H1 (cell line): Measurements from ENCODE around the gene HLA-DQA1. TPM values are rescaled to one million over a fixed set of nuclear protein-coding genes. Genes with fewer than 3 reads are reported as not detected.

Experiments used
- CTCF ChIA-PET: fragments of 300-600 bp; sonication (Branson Sonifier 250); formaldehyde crosslinking; loops from one replicate; lab custom pipeline; 2021; ENCODE audit not compliant: partially characterized antibody; lab: Charles Lee
- POLR2A ChIA-PET: fragments of 300-600 bp; sonication (Branson Sonifier 250); formaldehyde crosslinking; loops from one replicate; lab custom pipeline; 2021; ENCODE audit warnings: inconsistent platforms; ENCODE audit not compliant: partially characterized antibody; lab: Charles Lee
- DNase-seq, 2 experiments: peaks; one replicate each; pipeline versions ENCODE4 v3.0.0 to v3.0.0-alpha.2; 2010 to 2022; ENCODE audit warnings: low spot score in 2 of 2, low read depth in 1 of 2, mixed read lengths in 1 of 2
- FAIRE-seq: peaks from 2 replicates; lab custom pipeline; 2011; peaks lifted over from hg19 to GRCh38; lab: Jason Lieb, UNC
- H2AFZ ChIP-seq: 2 replicates; pipeline ENCODE4 v1.8.1; 2012; ENCODE audit warnings: low read length, inconsistent platforms
- H2AK5ac ChIP-seq: 2 replicates; pipeline ENCODE4 v1.6.1; 2013; ENCODE audit warnings: low read depth, low read length
- H2BK120ac ChIP-seq: replicated peaks from 2 replicates; pipeline ENCODE3; 2013; ENCODE audit warnings: low read depth, low read length, inconsistent platforms
- H2BK12ac ChIP-seq: 2 replicates; pipeline ENCODE4 v1.6.1; 2013; ENCODE audit warnings: low read depth, low read length
- H2BK15ac ChIP-seq: 2 replicates; pipeline ENCODE4 v1.6.1; 2013; ENCODE audit warnings: low read length
- H2BK20ac ChIP-seq: 2 replicates; pipeline ENCODE4 v1.6.1; 2013; ENCODE audit warnings: low read length
- H2BK5ac ChIP-seq: 2 replicates; pipeline ENCODE4 v1.6.1; 2013; ENCODE audit warnings: low read depth, low read length
- H3K14ac ChIP-seq: 2 replicates; pipeline ENCODE4 v1.6.1; 2013; ENCODE audit warnings: inconsistent platforms; ENCODE audit not compliant: insufficient read length
- H3K18ac ChIP-seq: 2 replicates; pipeline ENCODE4 v1.6.1; 2013; ENCODE audit warnings: low read length; ENCODE audit errors: extremely low read depth
- H3K23ac ChIP-seq: 2 replicates; pipeline ENCODE4 v1.6.1; 2013; ENCODE audit warnings: inconsistent platforms; ENCODE audit not compliant: insufficient read length
- H3K23me2 ChIP-seq: 2 replicates; pipeline ENCODE4 v1.6.1; 2013; ENCODE audit warnings: low read depth, low read length
- H3K27ac ChIP-seq: 2 replicates; pipeline ENCODE4 v1.6.1; 2011; ENCODE audit warnings: low read depth, low read length, inconsistent platforms
- H3K27me3 ChIP-seq, 4 experiments: replicated peaks in 1 of 4; 1 replicate in 1 of 4; 2 replicates in 3 of 4; pipeline versions ENCODE4 v1.6.1 to v1.8.1; 2011 to 2013; ENCODE audit warnings: low read length in 3 of 4, mild to moderate bottlenecking in 3 of 4, inconsistent platforms in 2 of 4, mixed read lengths in 2 of 4, moderate library complexity in 1 of 4; ENCODE audit not compliant: control insufficient read depth in 3 of 4, insufficient read depth in 3 of 4; ENCODE audit errors: extremely low read depth in 1 of 4
- H3K36me3 ChIP-seq, 4 experiments: 2 replicates each; pipeline versions ENCODE4 v1.6.1 to v1.8.1; 2011 to 2013; ENCODE audit warnings: mild to moderate bottlenecking in 4 of 4, low read length in 3 of 4, moderate library complexity in 2 of 4, control low read depth in 1 of 4, inconsistent platforms in 1 of 4; ENCODE audit not compliant: insufficient read depth in 4 of 4, control insufficient read depth in 2 of 4
- H3K4ac ChIP-seq: replicated peaks from 2 replicates; pipeline ENCODE3; 2013; ENCODE audit warnings: low read length, low read depth, mixed read lengths, inconsistent platforms; ENCODE audit not compliant: insufficient read length
- H3K4me1 ChIP-seq, 4 experiments: replicated peaks in 1 of 4; 1 replicate in 1 of 4; 2 replicates in 3 of 4; pipeline versions ENCODE4 v1.6.1 to v1.8.1; 2011 to 2013; ENCODE audit warnings: low read length in 3 of 4, inconsistent platforms in 2 of 4, mixed read lengths in 1 of 4; ENCODE audit not compliant: insufficient read depth in 4 of 4, control insufficient read depth in 3 of 4
- H3K4me2 ChIP-seq, 2 experiments: 2 replicates each; pipeline versions ENCODE4 v1.6.1 to v1.8.1; 2011 to 2013; ENCODE audit warnings: low read depth in 2 of 2, low read length in 2 of 2, control low read depth in 1 of 2, inconsistent platforms in 1 of 2, mild to moderate bottlenecking in 1 of 2; ENCODE audit not compliant: insufficient read depth in 1 of 2
- H3K4me3 ChIP-seq, 4 experiments: fragments of 200-600, 300-600 bp in 1 of 4; sonication (generic), shearing (Covaris generic), sonication (Bioruptor Twin) in 1 of 4; 2 replicates each; pipeline versions ENCODE4 v1.5.1 to v1.8.1; 2011 to 2016; ENCODE audit warnings: low read length in 4 of 4, low read depth in 3 of 4, control low read depth in 2 of 4, inconsistent platforms in 2 of 4, mild to moderate bottlenecking in 2 of 4, mixed read lengths in 1 of 4, moderate library complexity in 1 of 4; ENCODE audit not compliant: insufficient read depth in 2 of 4; ENCODE audit errors: extremely low read depth in 1 of 4
- H3K56ac ChIP-seq: replicated peaks from 2 replicates; pipeline ENCODE3; 2013; ENCODE audit warnings: low read depth, mild to moderate bottlenecking, mixed read lengths, low read length, inconsistent platforms; ENCODE audit not compliant: insufficient read length
- H3K79me1 ChIP-seq: 2 replicates; pipeline ENCODE4 v1.6.1; 2013; ENCODE audit warnings: low read depth, low read length, control low read depth
- H3K79me2 ChIP-seq, 2 experiments: 2 replicates each; pipeline versions ENCODE4 v1.6.1 to v1.8.1; 2012 to 2013; ENCODE audit warnings: low read length in 2 of 2, mild to moderate bottlenecking in 2 of 2, inconsistent platforms in 1 of 2; ENCODE audit not compliant: insufficient read depth in 2 of 2, control insufficient read depth in 1 of 2
- H3K9ac ChIP-seq, 4 experiments: replicated peaks in 1 of 4; 1 replicate in 1 of 4; 2 replicates in 3 of 4; pipeline versions ENCODE4 v1.6.1 to v1.8.1; 2011 to 2013; ENCODE audit warnings: low read depth in 3 of 4, low read length in 3 of 4, control low read depth in 2 of 4, mild to moderate bottlenecking in 2 of 4, moderate library complexity in 2 of 4, inconsistent platforms in 1 of 4; ENCODE audit errors: extremely low read depth in 1 of 4
- H3K9me3 ChIP-seq, 2 experiments: 2 replicates each; pipeline versions ENCODE4 v1.6.1 to v1.8.1; 2012 to 2013; ENCODE audit warnings: mild to moderate bottlenecking in 2 of 2, moderate library complexity in 2 of 2, control low read depth in 1 of 2, inconsistent platforms in 1 of 2, low read depth in 1 of 2, low read length in 1 of 2, mixed read lengths in 1 of 2; ENCODE audit not compliant: insufficient read depth in 2 of 2
- H4K20me1 ChIP-seq, 2 experiments: replicated peaks in 1 of 2; 2 replicates each; pipeline versions ENCODE3 to v1.8.1; 2011 to 2013; ENCODE audit warnings: inconsistent platforms in 2 of 2, low read length in 2 of 2, mild to moderate bottlenecking in 1 of 2; ENCODE audit not compliant: insufficient read depth in 2 of 2, control insufficient read depth in 1 of 2
- H4K5ac ChIP-seq: 2 replicates; pipeline ENCODE4 v1.6.1; 2013; ENCODE audit warnings: low read length, low read depth, mixed read lengths, inconsistent platforms; ENCODE audit not compliant: insufficient read length
- H4K8ac ChIP-seq: 2 replicates; pipeline ENCODE4 v1.8.0; 2013; ENCODE audit warnings: mild to moderate bottlenecking, moderate library complexity, low read length, inconsistent platforms; ENCODE audit not compliant: insufficient read depth; ENCODE audit errors: extremely low read depth
- H4K91ac ChIP-seq: replicated peaks from 2 replicates; pipeline ENCODE3; 2013; ENCODE audit warnings: low read length, mixed read lengths, inconsistent platforms; ENCODE audit not compliant: insufficient read length
- FOSL1 ChIP-seq: IDR thresholded peaks from 2 replicates; pipeline ENCODE4 v1.6.1; 2011; ENCODE audit warnings: mild to moderate bottlenecking, low read depth, low read length, moderate library complexity; ENCODE audit not compliant: insufficient read depth
- SIRT6 ChIP-seq: IDR thresholded peaks from one replicate; pipeline ENCODE4 v1.7.1; 2012; ENCODE audit warnings: low read length, inconsistent platforms
- TBP ChIP-seq: IDR thresholded peaks from 2 replicates; pipeline ENCODE4 v1.6.1; 2011; ENCODE audit warnings: low read depth, low read length, improper control_type of control experiment
- WGBS, 2 experiments: shearing (Covaris generic) in 1 of 2; methylation state at CpG; one replicate each; pipeline versions ENCODE4 v1.1.6 to v1.1.7; 2013 to 2015; ENCODE audit warnings: low lambda C conversion rate in 2 of 2, mixed read lengths in 2 of 2, inconsistent platforms in 1 of 2, low coverage in 1 of 2, missing lambda C conversion rate in 1 of 2; ENCODE audit not compliant: insufficient replicate concordance in 2 of 2, insufficient coverage in 1 of 2, insufficient read length in 1 of 2; ENCODE audit errors: extremely low coverage in 1 of 2, missing lambda C conversion rate in 1 of 2; 5-methylcytosine and 5-hydroxymethylcytosine counted together
- polyA plus RNA-seq, 7 experiments: library from polyadenylated mRNA; depleted of rRNA in 3 of 7; stranded (reverse) in 5 of 7; unstranded in 2 of 7; fragments of >200 nt in 5 of 7; fragments of 200-250 nt in 2 of 7; gene quantifications; 1 replicate in 5 of 7; 2 replicates in 1 of 7; 4 replicates in 1 of 7; pipeline versions ENCODE4 v1.2.1 to v1.2.3, GENCODE V29; 2011 to 2013; ENCODE audit warnings: missing spikeins in 2 of 7, mixed read lengths in 2 of 7
- total RNA-seq: library from RNA; stranded (reverse); fragmentation: NEBNext Ultra II Directional; extraction: Animal tissue kit (Norgen Biotek cat#: 25700); gene quantifications from 2 replicates; pipeline ENCODE4 v1.2.1, GENCODE V29; 2021

HLA-DQA1 gene
- total and polyA plus RNA-seq, 2 of the 8 experiments (the other 6 are each of a cell fraction or from before 2014, with no cell fraction given) = 0.12 TPM; not detected in 1

GRCh38 chr6:32637883-32638282, 677 bp downstream of the HLA-DQA1 start:
- H3K4me1 ChIP-seq = no peaks in the 10 kb centered on the region
- H2BK120ac ChIP-seq = no peak overlapping the region
- H3K23ac ChIP-seq = no peak overlapping the region
- H2BK20ac ChIP-seq = no peak overlapping the region
- WGBS, 2 experiments = 61% methylated on average over 3 of the region's 3 CpGs; no CpG with 5 or more reads in 1 of the 2 experiments
- no peak overlapping the region for H3K56ac ChIP-seq
- no peak for DNase-seq
- CTCF ChIA-PET = no interaction called here
- TF ChIP-seq FOSL1 (no peak), TBP (no peak), SIRT6 (no peak)
- H3K27ac ChIP-seq = no peak overlapping the region
- no peak overlapping the region for H4K8ac ChIP-seq
- POLR2A ChIA-PET = no interaction called here
- no peaks in the 10 kb centered on the region for H4K20me1 ChIP-seq
- no peak overlapping the region for H2BK12ac ChIP-seq
- no peak overlapping the region for H2BK15ac ChIP-seq
- no peak overlapping the region for H3K18ac ChIP-seq
- H4K91ac ChIP-seq = no peak overlapping the region
- H2AK5ac ChIP-seq = no peak overlapping the region
- H3K79me1 ChIP-seq = no peaks in the 10 kb centered on the region
- H2AFZ ChIP-seq = no peak overlapping the region
- no peaks in the 10 kb centered on the region for H3K9me3 ChIP-seq
- H3K4me3 ChIP-seq = no peak overlapping the region
- H3K79me2 ChIP-seq = no peaks in the 10 kb centered on the region
- no peak for FAIRE-seq
- no peak overlapping the region for H2BK5ac ChIP-seq
- no peak overlapping the region for H3K4me2 ChIP-seq
- H3K9ac ChIP-seq = no peak overlapping the region
- H3K36me3 ChIP-seq = no peaks in the 10 kb centered on the region
- no peak overlapping the region for H3K14ac ChIP-seq
- no peaks in the 10 kb centered on the region for H3K27me3 ChIP-seq
- no peaks in the 10 kb centered on the region for H3K23me2 ChIP-seq
- no peak overlapping the region for H3K4ac ChIP-seq
- no peak overlapping the region for H4K5ac ChIP-seq
